HEK293 (cell line): ENCODE data around the gene CSRP2.

Experiments
- CTCF ChIA-PET: fragments of 350-600 bp; formaldehyde crosslinking; extraction: SDS; loops from one replicate; lab custom pipeline; 2021; ENCODE audit warnings: antibody characterized with exemption; lab: Yijun Ruan, JAX
- POLR2A ChIA-PET: fragments of 300-600 bp; formaldehyde crosslinking; extraction: SDS; loops from one replicate; lab custom pipeline; 2020; ENCODE audit warnings: antibody characterized with exemption, inconsistent platforms; lab: Yijun Ruan, JAX
- H3K27ac ChIP-seq: fragments of 200-500 bp; sonication (Bioruptor generic); 2 replicates; pipeline ENCODE4 v1.5.1; 2014; ENCODE audit warnings: low read depth, low read length, control low read depth, inconsistent platforms; ENCODE audit errors: extremely low read depth
- H3K36me3 ChIP-seq, 2 experiments: fragments of 200-500 bp in 1 of 2; sonication (Bioruptor generic) in 1 of 2; 1 replicate in 1 of 2; 2 replicates in 1 of 2; pipeline ENCODE4 v1.5.1; 2014 to 2017; ENCODE audit warnings: inconsistent platforms in 2 of 2, low read length in 2 of 2; ENCODE audit not compliant: control insufficient read depth in 2 of 2, insufficient read depth in 1 of 2
- H3K4me1 ChIP-seq: fragments of 200-500 bp; sonication (Bioruptor generic); 2 replicates; pipeline ENCODE4 v1.5.1; 2014; ENCODE audit warnings: mild to moderate bottlenecking, low read length, inconsistent platforms; ENCODE audit not compliant: control insufficient read depth, insufficient read depth
- H3K4me3 ChIP-seq: 2 replicates; pipeline ENCODE4 v1.5.1; 2011; ENCODE audit warnings: low read depth, mild to moderate bottlenecking, control low read depth, low read length, moderate library complexity
- H3K9me3 ChIP-seq: fragments of 200-500 bp; sonication (Bioruptor generic); 2 replicates; pipeline ENCODE4 v1.5.1; 2014; ENCODE audit warnings: low read depth, low read length, inconsistent platforms; ENCODE audit not compliant: control insufficient read depth, insufficient read depth
- BCL11A ChIP-seq: fragments of 450-650 bp; formaldehyde crosslinking; IDR thresholded peaks from 2 replicates; pipeline ENCODE4 v1.5.1; 2016; ENCODE audit warnings: low read depth, missing biosample characterization, missing genetic modification characterization
- BCL11B ChIP-seq: fragments of 450-650 bp; formaldehyde crosslinking; IDR thresholded peaks from 2 replicates; pipeline ENCODE4 v1.5.1; 2016; ENCODE audit warnings: low read depth, missing biosample characterization, missing genetic modification characterization
- FEZF1 ChIP-seq: fragments of 450-650 bp; formaldehyde crosslinking; IDR thresholded peaks from 2 replicates; pipeline ENCODE4 v1.5.1; 2016; ENCODE audit warnings: missing biosample characterization, missing genetic modification characterization
- GLI4 ChIP-seq: fragments of 450-650 bp; formaldehyde crosslinking; IDR thresholded peaks from 2 replicates; pipeline ENCODE4 v1.5.1; 2016; ENCODE audit warnings: missing biosample characterization, missing genetic modification characterization
- IKZF3 ChIP-seq: fragments of 450-650 bp; IDR thresholded peaks from 2 replicates; pipeline ENCODE4 v1.5.0; 2018; ENCODE audit warnings: missing biosample characterization, mild to moderate bottlenecking, missing genetic modification characterization, moderate library complexity
- KLF1 ChIP-seq: fragments of 450-650 bp; formaldehyde crosslinking; IDR thresholded peaks from 2 replicates; pipeline ENCODE4 v1.5.1; 2016; ENCODE audit warnings: missing biosample characterization, missing genetic modification characterization
- KLF10 ChIP-seq: fragments of 450-650 bp; IDR thresholded peaks from 2 replicates; pipeline ENCODE4 v1.5.1; 2018; ENCODE audit warnings: missing biosample characterization, mild to moderate bottlenecking, missing genetic modification characterization
- MEIS1 ChIP-seq: sonication (generic); formaldehyde crosslinking; IDR thresholded peaks from 2 replicates; pipeline ENCODE4 v1.8.1; 2022; ENCODE audit warnings: missing genetic modification reagents, mild to moderate bottlenecking, borderline replicate concordance
- OSR2 ChIP-seq: fragments of 450-650 bp; formaldehyde crosslinking; IDR thresholded peaks from 2 replicates; pipeline ENCODE4 v1.5.1; 2016; ENCODE audit warnings: missing biosample characterization, missing genetic modification characterization
- WT1 ChIP-seq: fragments of 450-650 bp; formaldehyde crosslinking; IDR thresholded peaks from 2 replicates; pipeline ENCODE4 v1.5.1; 2016; ENCODE audit warnings: missing biosample characterization, missing genetic modification characterization
- ZBTB20 ChIP-seq: fragments of 450-650 bp; formaldehyde crosslinking; IDR thresholded peaks from 2 replicates; pipeline ENCODE4 v1.5.1; 2016; ENCODE audit warnings: missing biosample characterization, missing genetic modification characterization
- ZBTB48 ChIP-seq: fragments of 450-650 bp; formaldehyde crosslinking; IDR thresholded peaks from 2 replicates; pipeline ENCODE4 v1.5.1; 2016; ENCODE audit warnings: missing biosample characterization, missing genetic modification characterization
- ZNF132 ChIP-seq: fragments of 450-650 bp; formaldehyde crosslinking; IDR thresholded peaks from 2 replicates; pipeline ENCODE4 v1.5.1; 2017; ENCODE audit warnings: missing biosample characterization, missing genetic modification characterization, borderline replicate concordance
- ZNF2 ChIP-seq: fragments of 450-650 bp; formaldehyde crosslinking; IDR thresholded peaks from 2 replicates; pipeline ENCODE4 v1.5.1; 2016; ENCODE audit warnings: missing biosample characterization, missing genetic modification characterization
- ZNF24 ChIP-seq: fragments of 450-650 bp; formaldehyde crosslinking; IDR thresholded peaks from 2 replicates; pipeline ENCODE4 v1.5.1; 2016; ENCODE audit warnings: missing biosample characterization, missing genetic modification characterization
- ZNF266 ChIP-seq: fragments of 450-650 bp; formaldehyde crosslinking; IDR thresholded peaks from 2 replicates; pipeline ENCODE4 v1.5.1; 2016; ENCODE audit warnings: missing biosample characterization, missing genetic modification characterization, low read depth
- ZNF274 ChIP-seq, 2 experiments: fragments of 200-500 bp in 1 of 2; fragments of 450-650 bp in 1 of 2; sonication (Bioruptor generic) in 1 of 2; formaldehyde crosslinking in 1 of 2; IDR thresholded peaks; 2 replicates each; pipeline versions ENCODE4 v1.5.1 to v1.6.1; 2014 to 2016; ENCODE audit warnings: borderline replicate concordance in 1 of 2, inconsistent platforms in 1 of 2, low read length in 1 of 2, missing biosample characterization in 1 of 2, missing genetic modification characterization in 1 of 2
- ZNF37A ChIP-seq: fragments of 450-650 bp; IDR thresholded peaks from 2 replicates; pipeline ENCODE4 v1.5.1; 2018; ENCODE audit warnings: missing biosample characterization, missing genetic modification characterization
- ZNF391 ChIP-seq: fragments of 450-650 bp; formaldehyde crosslinking; IDR thresholded peaks from 2 replicates; pipeline ENCODE4 v1.5.1; 2016; ENCODE audit warnings: low read depth, missing biosample characterization, missing genetic modification characterization, borderline replicate concordance
- ZNF426 ChIP-seq: fragments of 450-650 bp; formaldehyde crosslinking; IDR thresholded peaks from 2 replicates; pipeline ENCODE4 v1.5.1; 2017; ENCODE audit warnings: missing biosample characterization, missing genetic modification characterization, mild to moderate bottlenecking, inconsistent platforms, moderate library complexity
- ZNF433 ChIP-seq: fragments of 450-650 bp; formaldehyde crosslinking; IDR thresholded peaks from 2 replicates; pipeline ENCODE4 v1.5.1; 2016; ENCODE audit warnings: missing biosample characterization, missing genetic modification characterization, low read depth
- ZNF501 ChIP-seq: fragments of 450-650 bp; formaldehyde crosslinking; IDR thresholded peaks from 2 replicates; pipeline ENCODE4 v1.5.1; 2016; ENCODE audit warnings: missing biosample characterization, missing genetic modification characterization
- ZNF558 ChIP-seq: fragments of 450-650 bp; formaldehyde crosslinking; IDR thresholded peaks from 2 replicates; pipeline ENCODE4 v1.5.1; 2016; ENCODE audit warnings: missing biosample characterization, missing genetic modification characterization
- ZNF623 ChIP-seq: fragments of 450-650 bp; formaldehyde crosslinking; IDR thresholded peaks from 2 replicates; pipeline ENCODE4 v1.5.1; 2016; ENCODE audit warnings: missing biosample characterization, missing genetic modification characterization
- ZNF624 ChIP-seq: fragments of 450-650 bp; formaldehyde crosslinking; IDR thresholded peaks from 2 replicates; pipeline ENCODE4 v1.5.1; 2017; ENCODE audit warnings: missing biosample characterization, missing genetic modification characterization
- ZNF629 ChIP-seq: fragments of 450-650 bp; formaldehyde crosslinking; IDR thresholded peaks from 2 replicates; pipeline ENCODE4 v1.5.1; 2017; ENCODE audit warnings: missing biosample characterization, missing genetic modification characterization
- ZNF791 ChIP-seq: fragments of 450-650 bp; formaldehyde crosslinking; IDR thresholded peaks from 2 replicates; pipeline ENCODE4 v1.5.1; 2016; ENCODE audit warnings: missing biosample characterization, missing genetic modification characterization
- ZNF792 ChIP-seq: fragments of 450-650 bp; formaldehyde crosslinking; IDR thresholded peaks from 2 replicates; pipeline ENCODE4 v1.5.1; 2016; ENCODE audit warnings: missing biosample characterization, missing genetic modification characterization
- ZXDB ChIP-seq: fragments of 450-650 bp; formaldehyde crosslinking; IDR thresholded peaks from 2 replicates; pipeline ENCODE4 v1.5.1; 2016; ENCODE audit warnings: missing biosample characterization, missing genetic modification characterization
- TF ChIP-seq, protein P1 (sequence below): fragments of 450-650 bp; formaldehyde crosslinking; IDR thresholded peaks from 2 replicates; pipeline ENCODE4 v1.5.1; 2017; ENCODE audit warnings: missing biosample characterization, mild to moderate bottlenecking, missing genetic modification characterization, moderate library complexity
- TF ChIP-seq, protein P2 (sequence below): fragments of 450-650 bp; formaldehyde crosslinking; IDR thresholded peaks from 2 replicates; pipeline ENCODE4 v1.5.1; 2016; ENCODE audit warnings: missing biosample characterization, missing genetic modification characterization

Gene CSRP2

DNA sequence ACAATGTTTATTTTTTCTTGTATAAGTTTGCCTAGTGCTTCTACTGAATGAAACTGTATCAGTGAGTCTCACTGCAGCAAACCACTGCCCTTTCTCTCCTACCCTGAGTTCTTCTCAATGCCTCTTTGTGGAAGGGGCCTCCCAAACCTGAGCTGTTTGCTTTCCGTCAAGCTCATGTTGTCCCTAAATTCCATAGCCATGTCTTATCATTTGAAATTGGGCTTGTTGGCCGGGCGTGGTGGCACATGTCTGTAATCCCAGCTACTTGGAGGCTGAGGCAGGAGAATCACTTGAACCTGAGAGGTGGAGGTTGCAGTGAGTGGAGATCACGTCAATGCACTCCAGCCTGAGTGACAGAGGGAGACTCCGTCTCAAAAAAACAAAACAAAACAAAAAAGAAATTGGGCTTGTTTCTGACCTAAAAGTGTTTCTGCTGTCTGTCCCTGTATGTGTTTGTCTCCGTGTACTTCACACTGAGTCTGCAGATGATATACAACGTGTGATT, 1.8 kb upstream of the CSRP2 start:
- H3K27ac ChIP-seq = peak overlapping the region; percentile 91
- H3K9me3 ChIP-seq = no peaks in the 10 kb centered on the region
- peaks cover 34% of the 10 kb centered on the region for H3K4me1 ChIP-seq
- no peak for TF ChIP-seq ZNF791 (tag by site-specific recombination)
- TF ChIP-seq, protein P1, sequence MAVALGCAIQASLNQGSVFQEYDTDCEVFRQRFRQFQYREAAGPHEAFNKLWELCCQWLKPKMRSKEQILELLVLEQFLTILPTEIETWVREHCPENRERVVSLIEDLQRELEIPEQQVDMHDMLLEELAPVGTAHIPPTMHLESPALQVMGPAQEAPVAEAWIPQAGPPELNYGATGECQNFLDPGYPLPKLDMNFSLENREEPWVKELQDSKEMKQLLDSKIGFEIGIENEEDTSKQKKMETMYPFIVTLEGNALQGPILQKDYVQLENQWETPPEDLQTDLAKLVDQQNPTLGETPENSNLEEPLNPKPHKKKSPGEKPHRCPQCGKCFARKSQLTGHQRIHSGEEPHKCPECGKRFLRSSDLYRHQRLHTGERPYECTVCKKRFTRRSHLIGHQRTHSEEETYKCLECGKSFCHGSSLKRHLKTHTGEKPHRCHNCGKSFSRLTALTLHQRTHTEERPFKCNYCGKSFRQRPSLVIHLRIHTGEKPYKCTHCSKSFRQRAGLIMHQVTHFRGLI (tag by site-specific recombination) = peak; percentile 50; the same call in 1 of the 2 replicates
- peak; percentile 45; the same call in 1 of the 2 replicates for TF ChIP-seq OSR2 (tag by site-specific recombination)
- peak; percentile 53; the same call in 1 of the 2 replicates for TF ChIP-seq ZNF792 (tag by site-specific recombination)
- TF ChIP-seq FEZF1 (tag by site-specific recombination) = 0 out of 2 replicates have a peak, but pooled peaks have one; percentile 10
- TF ChIP-seq ZNF629 (tag by site-specific recombination) = peak; percentile 31; the same call in 1 of the 2 replicates
- TF ChIP-seq KLF1 (tag by site-specific recombination) = peak; percentile 43; the same call in 1 of the 2 replicates
- no peak for TF ChIP-seq ZNF433 (tag by site-specific recombination)
- no peak for TF ChIP-seq ZNF501 (tag by site-specific recombination)
- 0 out of 2 replicates have a peak, but pooled peaks have one; percentile 14 for TF ChIP-seq ZNF2 (tag by site-specific recombination)
- peak; percentile 26; the same call in 1 of the 2 replicates for TF ChIP-seq ZBTB20 (tag by site-specific recombination)
- peak; percentile 57; the same call in 1 of the 2 replicates for TF ChIP-seq ZBTB48 (tag by site-specific recombination)
- TF ChIP-seq GLI4 (tag by site-specific recombination) = no peak
- H3K4me3 ChIP-seq = no peak overlapping the region
- ChIA-PET POLR2A (interaction anchor here (0.5 to 1.1 kb wide), 2 partner anchors 9 to 12 kb away, joined by 3 read pairs; no protein-coding TSS in a partner anchor), CTCF (interaction anchor here (0.6 to 1.7 kb wide), 5 partner anchors 15 to 568 kb away, joined by 3 to 8 read pairs (median 3); no protein-coding TSS in a partner anchor)
- no peaks in the 10 kb centered on the region for H3K36me3 ChIP-seq

DNA sequence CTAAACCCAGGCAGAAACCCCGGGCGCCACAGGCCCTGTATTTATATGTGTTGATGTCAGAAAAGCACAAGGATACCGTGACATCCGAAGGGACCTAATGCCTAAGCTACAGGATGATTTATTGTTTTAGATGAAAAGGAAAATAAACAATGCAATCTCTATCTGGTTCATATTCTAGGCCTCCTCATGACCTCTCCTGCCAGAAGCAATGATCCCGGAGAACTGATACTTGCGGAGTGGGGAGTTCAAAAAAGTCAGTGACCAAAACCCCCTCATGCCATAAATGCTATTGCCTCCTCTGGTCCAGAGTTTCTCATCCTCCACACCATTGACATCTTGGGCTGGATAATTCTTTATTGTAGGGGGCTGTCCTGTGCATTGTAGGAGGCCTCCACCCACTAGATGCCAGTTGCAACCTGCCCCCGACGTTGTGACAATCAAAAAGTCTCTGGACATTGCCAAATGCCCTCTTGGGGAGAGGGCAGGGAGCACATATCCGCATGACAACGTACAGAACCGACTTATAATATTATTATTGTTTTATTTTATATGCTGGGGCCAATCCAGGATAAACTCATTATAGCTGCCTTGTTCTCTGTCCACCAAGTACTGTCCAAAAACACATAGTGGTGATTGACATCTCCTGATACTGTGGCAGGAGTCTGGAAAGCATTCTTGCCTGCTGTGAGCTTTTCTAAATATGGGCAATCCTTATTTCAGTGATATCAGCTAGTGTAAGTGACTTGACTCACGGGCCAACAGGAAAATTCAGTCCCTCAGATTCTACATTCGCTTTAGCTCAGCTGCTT, 1.1 kb upstream of the CSRP2 start:
- peak overlapping the region; percentile 71 for H3K4me3 ChIP-seq
- TF ChIP-seq ZNF391 (tag by site-specific recombination) = 0 out of 2 replicates have a peak, but pooled peaks have one; percentile 34
- TF ChIP-seq ZBTB48 (tag by site-specific recombination) = no peak
- TF ChIP-seq KLF10 = no peak; the same call in 1 of the 2 replicates
- TF ChIP-seq ZNF37A = no peak
- TF ChIP-seq MEIS1 = 0 out of 2 replicates have a peak, but pooled peaks have one; percentile 55
- TF ChIP-seq ZNF274 (IDR thresholded peaks at IDR 0.05; ENCODE audit: low read length) = no peak
- TF ChIP-seq ZNF274 (tag by site-specific recombination; IDR thresholded peaks at IDR 0.05; ENCODE audit: borderline replicate concordance) = no peak
- no peak for TF ChIP-seq ZNF623 (tag by site-specific recombination)
- peak; percentile 70 for TF ChIP-seq WT1
- no peak for TF ChIP-seq ZNF624
- TF ChIP-seq ZNF433 (tag by site-specific recombination) = no peak
- peak; percentile 40; the same call in 1 of the 2 replicates for TF ChIP-seq BCL11A (tag by site-specific recombination)
- TF ChIP-seq BCL11B (tag by site-specific recombination) = no peak
- TF ChIP-seq ZNF24 (tag by site-specific recombination) = 0 out of 2 replicates have a peak, but pooled peaks have one; percentile 7
- TF ChIP-seq ZNF266 (tag by site-specific recombination) = no peak
- TF ChIP-seq, protein P2, sequence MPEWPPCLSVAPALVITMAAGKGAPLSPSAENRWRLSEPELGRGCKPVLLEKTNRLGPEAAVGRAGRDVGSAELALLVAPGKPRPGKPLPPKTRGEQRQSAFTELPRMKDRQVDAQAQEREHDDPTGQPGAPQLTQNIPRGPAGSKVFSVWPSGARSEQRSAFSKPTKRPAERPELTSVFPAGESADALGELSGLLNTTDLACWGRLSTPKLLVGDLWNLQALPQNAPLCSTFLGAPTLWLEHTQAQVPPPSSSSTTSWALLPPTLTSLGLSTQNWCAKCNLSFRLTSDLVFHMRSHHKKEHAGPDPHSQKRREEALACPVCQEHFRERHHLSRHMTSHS (tag by site-specific recombination) = no peak
- TF ChIP-seq ZNF426 (tag by site-specific recombination) = no peak
- no peak; the same call in 1 of the 2 replicates for TF ChIP-seq IKZF3 (tag by site-specific recombination)
- no peak for TF ChIP-seq ZNF558
- TF ChIP-seq ZXDB (tag by site-specific recombination) = peak; percentile 83; the same call in 1 of the 2 replicates
- no peak for TF ChIP-seq ZNF132 (tag by site-specific recombination)

More for the DNA sequence above, 1.1 kb upstream of the CSRP2 start:
- POLR2A ChIA-PET = interaction anchor here (0.5 to 1.5 kb wide), 7 partner anchors 8 to 131 kb away, joined by 3 to 11 read pairs (median 3); no protein-coding TSS in a partner anchor
- peaks cover 34% of the 10 kb centered on the region for H3K4me1 ChIP-seq
- no peaks in the 10 kb centered on the region for H3K9me3 ChIP-seq
- peak overlapping the region; percentile 91 for H3K27ac ChIP-seq
- no peaks in the 10 kb centered on the region for H3K36me3 ChIP-seq
- CTCF ChIA-PET = interaction anchor here (0.6 to 1.7 kb wide), 5 partner anchors 14 to 569 kb away, joined by 3 to 8 read pairs (median 3); no protein-coding TSS in a partner anchor
